GM19452 (cell line): ENCODE measurements around the gene DPEP2NB.
A peak's percentile ranks its signal among the peaks of the same experiment; 100 is the strongest.
"Not testable (repeated sequence)": the region's sequence is repeated elsewhere in the genome, so short reads cannot be mapped to it uniquely, and the experiment has no call there.

Experiments used
- ATAC-seq: cut with Tn5 transposase; IDR thresholded peaks from one replicate; pipeline ENCODE4 v1.9.1; 2021; ENCODE audit not compliant: unreplicated experiment

The DPEP2NB gene

GRCh38 chr16:68019167-68019680 is 3.5 kb upstream of the DPEP2NB start:
- ATAC-seq: no peak

- ATAC-seq: no peak
These were observed 2.3 kb downstream of the DPEP2NB start for GRCh38 chr16:68013440-68013839.

GRCh38 chr16:68009872-68010271 is 5.8 kb downstream of the DPEP2NB start:
- ATAC-seq: not testable (repeated sequence)

GRCh38 chr16:68009157-68009735 is 6.5 kb downstream of the DPEP2NB start:
- no peak for ATAC-seq

- ATAC-seq: no peak
These were observed 9.9 kb downstream of the DPEP2NB start for GRCh38 chr16:68005786-68006286.

- no peak for ATAC-seq
These were observed 10.5 kb downstream of the DPEP2NB start for GRCh38 chr16:68005211-68005610.

GRCh38 chr16:68003031-68003430 is 12.7 kb downstream of the DPEP2NB start:
- ATAC-seq: no peak

GRCh38 chr16:68000450-68000849 is 15.3 kb downstream of the DPEP2NB start:
- no peak for ATAC-seq

GRCh38 chr16:67999985-68000384 is 15.7 kb downstream of the DPEP2NB start:
- ATAC-seq: no peak

GRCh38 chr16:67998779-67999688 is 16.7 kb downstream of the DPEP2NB start, which contains the start of gene DPEP2:
TSS of gene DPEP2 (minus strand) at chr16:67999484. CDS start at chr16:67993212, 6,272 bp downstream.
- ATAC-seq: not testable (repeated sequence)

- not testable (repeated sequence) for ATAC-seq
These were observed 17.4 kb downstream of the DPEP2NB start for GRCh38 chr16:67998231-67998778.

GRCh38 chr16:67996666-67997065 is 19.0 kb downstream of the DPEP2NB start:
- ATAC-seq: no peak

- no peak for ATAC-seq
These were observed 20.3 kb downstream of the DPEP2NB start for GRCh38 chr16:67995423-67995822.

GRCh38 chr16:67994040-67994408 is 21.7 kb downstream of the DPEP2NB start:
- ATAC-seq: not testable (repeated sequence)

GRCh38 chr16:67993207-67994039 is 22.3 kb downstream of the DPEP2NB start:
- peak; percentile 69 for ATAC-seq

GRCh38 chr16:67992661-67993206 is 23.0 kb downstream of the DPEP2NB start:
- no peak for ATAC-seq

- no peak for ATAC-seq
These were observed 25.7 kb downstream of the DPEP2NB start for GRCh38 chr16:67990018-67990386.

GRCh38 chr16:67989322-67990017 is 26.2 kb downstream of the DPEP2NB start:
- no peak for ATAC-seq

- ATAC-seq: no peak
These were observed 27.0 kb downstream of the DPEP2NB start for GRCh38 chr16:67988675-67989074.
